Neural cell (in vitro differentiated cells): ENCODE data around the gene MAST4.

Experiments
- CTCF ChIP-seq: fragments of 450-650 bp; IDR thresholded peaks from 2 replicates; pipeline ENCODE4 v1.5.1; 2014; ENCODE audit warnings: antibody characterized with exemption, mild to moderate bottlenecking, moderate library complexity; ENCODE audit not compliant: poor library complexity, severe bottlenecking
- EZH2 ChIP-seq: fragments of 200-600, 300-800 bp; shearing (Covaris generic), sonication (generic); IDR thresholded peaks from 2 replicates; pipeline ENCODE4 v1.6.1; 2014; ENCODE audit warnings: antibody characterized with exemption, low read length, borderline replicate concordance, mild to moderate bottlenecking; ENCODE audit not compliant: insufficient read depth, poor library complexity, severe bottlenecking
- MXI1 ChIP-seq: fragments of 450-650 bp; conservative IDR thresholded peaks from 2 replicates; pipeline ENCODE4 v1.6.1; 2014; ENCODE audit warnings: antibody characterized with exemption, mild to moderate bottlenecking; ENCODE audit not compliant: poor library complexity, severe bottlenecking
- POLR2AphosphoS5 ChIP-seq: IDR thresholded peaks from 2 replicates; pipeline ENCODE4 v1.6.1; 2012
- RAD21 ChIP-seq: fragments of 450-650 bp; conservative IDR thresholded peaks from 2 replicates; pipeline ENCODE4 v1.6.1; 2014; ENCODE audit warnings: antibody characterized with exemption, mild to moderate bottlenecking, moderate library complexity
- REST ChIP-seq: IDR thresholded peaks from 2 replicates; pipeline ENCODE4 v1.6.1; 2012; ENCODE audit warnings: borderline replicate concordance
- SMC3 ChIP-seq: fragments of 450-650 bp; conservative IDR thresholded peaks from 2 replicates; pipeline ENCODE4 v1.6.1; 2014; ENCODE audit warnings: antibody characterized with exemption, mild to moderate bottlenecking, moderate library complexity; ENCODE audit not compliant: poor library complexity
- TAF1 ChIP-seq: IDR thresholded peaks from 2 replicates; pipeline ENCODE4 v1.6.1; 2012; ENCODE audit warnings: low read depth

- TF ChIP-seq CTCF: no peak
- no peak for TF ChIP-seq POLR2AphosphoS5
- no peak for TF ChIP-seq TAF1
- TF ChIP-seq MXI1: no peak
- TF ChIP-seq RAD21: no peak
- no peak for TF ChIP-seq REST
- TF ChIP-seq EZH2: no peak
- TF ChIP-seq SMC3: no peak
Measured at GRCh38 chr5:66661149-66661548, 65.0 kb downstream of the MAST4 start.
